Kidney tubule cell (primary cell): ENCODE measurements around the gene SCARB2.

ENCODE experiments used
- DNase-seq: peaks from one replicate; pipeline ENCODE4 v3.0.0-alpha.2; 2018; ENCODE audit warnings: low spot score

The SCARB2 gene

GRCh38 chr4:76148142-76148865, 65.3 kb downstream of the SCARB2 start, which contains the start of gene NUP54:
Gene NUP54, minus strand, starts transcription at chr4:76148397. Its CDS starts 23 bp downstream, at chr4:76148374.
- DNase-seq: peak; percentile 95

DNA sequence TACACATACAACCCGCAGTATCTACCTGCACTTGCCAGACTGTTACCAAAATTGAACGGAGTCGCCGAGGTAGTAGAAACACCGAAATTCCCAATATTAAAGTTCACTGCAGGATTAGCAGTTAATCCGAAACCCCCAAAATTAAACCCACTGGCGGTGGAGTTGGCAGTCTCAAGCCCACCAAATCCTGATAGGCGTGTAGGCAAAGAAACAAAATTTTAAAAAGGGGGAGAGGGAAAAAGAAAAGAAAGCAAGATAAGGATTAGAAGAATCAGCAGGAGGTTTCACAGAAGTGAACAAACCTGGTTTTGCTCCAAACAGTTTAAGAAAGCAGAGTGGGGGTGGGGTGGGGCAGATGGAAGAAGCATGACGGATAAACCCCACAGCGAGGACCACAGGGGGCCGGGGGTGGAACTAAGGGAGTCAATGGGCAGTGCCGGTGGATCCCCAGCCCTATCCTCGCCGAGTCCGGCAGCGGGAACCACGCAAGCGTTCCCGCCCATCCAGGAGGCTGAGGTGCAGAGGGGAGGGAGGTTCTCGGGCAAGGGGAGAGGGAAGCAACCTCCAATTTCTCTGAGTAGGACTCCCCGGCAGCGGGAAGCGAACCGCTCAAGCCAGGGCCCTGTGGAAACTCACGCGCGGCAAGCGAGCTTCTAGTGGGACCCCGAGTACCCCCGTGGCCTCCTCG, 66.0 kb downstream of the SCARB2 start:
- peak; percentile 83 for DNase-seq

- no peak for DNase-seq
Measured at GRCh38 chr4:76144546-76144945, 69.1 kb downstream of the SCARB2 start.

- DNase-seq: no peak
Measured at GRCh38 chr4:76141241-76141640, 72.4 kb downstream of the SCARB2 start.

DNA sequence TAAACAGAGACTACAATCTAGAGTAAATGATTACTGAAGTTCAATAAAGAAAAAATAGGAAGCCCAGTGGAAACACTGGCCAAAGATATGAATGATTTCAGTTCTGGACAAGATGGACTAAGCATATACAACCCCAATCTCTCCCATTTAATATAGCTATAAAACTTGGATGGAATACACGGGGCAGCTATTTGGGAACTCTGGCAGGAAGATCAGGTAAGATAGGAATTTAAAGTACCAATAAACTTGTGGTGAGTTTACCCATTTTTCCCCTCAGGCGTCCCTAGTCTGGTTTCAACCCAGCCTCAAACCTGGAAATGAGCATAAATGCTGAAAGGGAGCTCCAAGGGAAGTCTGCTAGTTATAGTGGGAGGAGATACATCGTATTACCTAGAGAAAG, 85.9 kb downstream of the SCARB2 start:
- DNase-seq: no peak

DNA sequence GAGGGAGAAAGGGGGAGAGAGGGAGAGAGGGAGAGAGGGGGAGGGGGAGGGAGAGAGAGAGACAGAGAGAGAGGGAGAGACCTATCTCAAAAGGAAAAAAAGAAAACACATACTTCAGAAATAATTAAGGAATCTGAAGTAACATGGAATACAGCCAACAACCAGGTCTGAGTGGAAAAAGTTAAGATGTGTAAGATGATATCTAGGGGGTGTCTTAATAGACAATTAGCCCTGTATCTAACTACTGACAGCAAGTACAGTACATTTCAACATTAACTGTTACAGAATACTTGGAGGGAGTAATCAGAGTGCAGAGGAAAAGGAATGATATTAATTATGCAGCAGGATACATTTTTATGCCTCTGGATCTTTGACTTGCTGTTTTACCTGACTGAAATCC, 87.8 kb downstream of the SCARB2 start:
- DNase-seq: no peak

- DNase-seq: no peak
Measured at GRCh38 chr4:76120199-76120598, 93.4 kb downstream of the SCARB2 start.

DNA sequence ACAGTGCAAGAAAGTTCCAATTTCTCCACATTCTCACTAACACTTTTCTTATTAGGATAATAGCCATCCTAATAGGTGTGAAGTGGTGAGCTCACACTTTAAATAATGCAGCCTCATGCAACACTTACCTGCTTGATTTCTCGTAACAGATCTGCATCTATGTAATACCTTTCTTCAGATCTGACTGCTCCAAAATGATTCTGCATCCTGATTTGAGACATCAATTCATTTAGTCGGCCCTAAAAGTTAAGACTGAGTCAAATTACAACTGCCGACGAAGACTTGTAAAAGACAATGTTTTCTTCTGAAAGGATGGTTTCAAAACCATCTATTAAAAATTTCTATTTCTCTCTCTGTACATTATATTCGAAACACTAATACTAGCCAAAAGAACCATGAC, 96.1 kb downstream of the SCARB2 start:
- no peak for DNase-seq

DNA sequence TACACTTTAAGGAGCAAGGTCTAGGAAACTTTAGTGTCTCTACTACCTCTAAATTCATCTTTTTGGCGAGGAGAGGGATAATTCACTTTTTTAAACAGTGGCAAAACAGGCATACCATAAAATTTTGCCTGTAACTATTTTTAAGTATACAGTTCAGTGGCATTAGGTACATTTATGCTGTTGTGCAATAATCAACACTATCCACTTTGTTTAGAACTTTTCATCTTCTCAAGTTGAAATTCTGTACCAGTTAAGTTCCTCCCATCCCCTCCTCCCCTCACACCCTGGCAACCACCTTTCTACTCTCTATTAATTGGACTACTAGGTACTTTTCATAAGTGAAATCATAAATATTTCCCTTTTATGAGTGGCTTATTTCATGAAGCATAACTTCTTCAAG, 96.8 kb downstream of the SCARB2 start:
- DNase-seq: no peak
